ENCODE results near the gene FAM227B. TPM values are rescaled to one million over a fixed set of nuclear protein-coding genes. Genes with fewer than 3 reads are reported as not detected.
"Not testable (repeated sequence)": the region's sequence is repeated elsewhere in the genome, so short reads cannot be mapped to it uniquely, and the experiment has no call there.

FAM227B gene
- total and polyA plus RNA-seq, 10 donors: 4.1 to 7.5 (median 5.2) TPM

- no peak for DNase-seq
- intact Hi-C loops (cut with DNase I; ENCODE audit: low total_unique reads): no loop called here
- no peaks in the 10 kb centered on the region for H3K36me3 ChIP-seq
- no peaks in the 10 kb centered on the region for H3K27me3 ChIP-seq (replicated peaks in 1 of 7)
- no peaks in the 10 kb centered on the region for H3K4me1 ChIP-seq
- H3K4me3 ChIP-seq: no peak overlapping the region
- H3K9me3 ChIP-seq: no peaks in the 10 kb centered on the region
- H3K27ac ChIP-seq: no peak overlapping the region
- TF ChIP-seq POLR2A (IDR thresholded peaks at IDR 0.05) (no peak), POLR2AphosphoS5 (IDR thresholded peaks at IDR 0.05) (no peak)
- TF ChIP-seq, protein P1, sequence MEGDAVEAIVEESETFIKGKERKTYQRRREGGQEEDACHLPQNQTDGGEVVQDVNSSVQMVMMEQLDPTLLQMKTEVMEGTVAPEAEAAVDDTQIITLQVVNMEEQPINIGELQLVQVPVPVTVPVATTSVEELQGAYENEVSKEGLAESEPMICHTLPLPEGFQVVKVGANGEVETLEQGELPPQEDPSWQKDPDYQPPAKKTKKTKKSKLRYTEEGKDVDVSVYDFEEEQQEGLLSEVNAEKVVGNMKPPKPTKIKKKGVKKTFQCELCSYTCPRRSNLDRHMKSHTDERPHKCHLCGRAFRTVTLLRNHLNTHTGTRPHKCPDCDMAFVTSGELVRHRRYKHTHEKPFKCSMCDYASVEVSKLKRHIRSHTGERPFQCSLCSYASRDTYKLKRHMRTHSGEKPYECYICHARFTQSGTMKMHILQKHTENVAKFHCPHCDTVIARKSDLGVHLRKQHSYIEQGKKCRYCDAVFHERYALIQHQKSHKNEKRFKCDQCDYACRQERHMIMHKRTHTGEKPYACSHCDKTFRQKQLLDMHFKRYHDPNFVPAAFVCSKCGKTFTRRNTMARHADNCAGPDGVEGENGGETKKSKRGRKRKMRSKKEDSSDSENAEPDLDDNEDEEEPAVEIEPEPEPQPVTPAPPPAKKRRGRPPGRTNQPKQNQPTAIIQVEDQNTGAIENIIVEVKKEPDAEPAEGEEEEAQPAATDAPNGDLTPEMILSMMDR (IDR thresholded peaks at IDR 0.05 in 8 of 11, conservative IDR thresholded peaks at IDR 0.05 in 3 of 11): no peak
These were observed 210.0 kb downstream of the FAM227B start for GRCh38 chr15:49410641-49411040.

- peak; percentile 56 for DNase-seq
- WGBS, 5 donors: 89 to 94% (median 90%) methylated on average over 17 of the region's 17 CpGs
These were observed 214.1 kb downstream of the FAM227B start for GRCh38 chr15:49406352-49407118.

DNA sequence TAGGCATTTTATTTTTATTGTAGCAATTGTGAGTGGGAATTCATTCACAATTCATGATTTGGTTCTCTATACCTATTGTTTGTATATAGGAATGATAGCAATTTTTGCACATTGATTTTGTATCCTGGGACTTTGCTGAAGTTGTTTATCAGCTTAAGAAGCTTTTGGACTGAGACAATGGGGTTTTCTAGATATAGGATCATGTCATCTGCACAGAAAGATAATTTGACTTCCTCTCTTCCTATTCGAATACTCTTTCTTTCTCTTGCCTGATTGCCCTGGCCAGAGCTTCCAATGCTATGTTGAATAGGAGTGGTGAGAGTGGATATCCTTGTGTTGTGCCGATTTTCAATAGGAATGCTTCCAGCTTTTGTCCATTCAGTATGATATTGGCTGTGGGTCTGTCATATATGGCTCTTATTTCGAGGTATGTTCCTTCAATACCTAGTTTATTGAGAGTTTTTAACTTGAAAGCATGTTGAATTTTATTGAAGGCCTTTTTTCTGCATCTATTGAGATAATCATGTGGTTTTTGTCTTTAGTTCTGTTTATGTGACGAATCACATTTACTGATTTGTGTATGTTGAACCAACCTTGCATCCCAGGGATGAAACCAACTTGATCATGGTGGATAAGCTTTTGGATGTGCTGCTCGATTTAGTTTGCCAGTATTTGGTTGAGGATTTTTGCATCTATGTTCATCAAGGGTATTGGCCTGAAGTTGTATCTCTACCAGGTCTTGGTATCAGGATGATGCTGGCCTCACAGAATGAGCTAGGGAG, 217.9 kb downstream of the FAM227B start:
- H3K27me3 ChIP-seq (replicated peaks in 1 of 7); H3K9me3 ChIP-seq; H3K36me3 ChIP-seq; H3K27ac ChIP-seq; intact Hi-C loops (cut with DNase I; ENCODE audit: low total_unique reads); H3K4me1 ChIP-seq; H3K4me3 ChIP-seq; DNase-seq: not testable (repeated sequence)
- WGBS, 5 donors: 73 to 85% (median 85%) methylated on average over 5 of the region's 5 CpGs

More at GRCh38 chr15:49406352-49407118, 214.1 kb downstream of the FAM227B start:
- TF ChIP-seq, protein P1 (IDR thresholded peaks at IDR 0.05 in 8 of 11, conservative IDR thresholded peaks at IDR 0.05 in 3 of 11): no peak
- TF ChIP-seq POLR2A (IDR thresholded peaks at IDR 0.05): no peak
- no peak for TF ChIP-seq POLR2AphosphoS5 (IDR thresholded peaks at IDR 0.05)
- no peaks in the 10 kb centered on the region for H3K27me3 ChIP-seq (replicated peaks in 1 of 7)
- H3K27ac ChIP-seq: no peak overlapping the region
- no peak overlapping the region for H3K4me3 ChIP-seq
- intact Hi-C loops (cut with DNase I; ENCODE audit: low total_unique reads): no loop called here
- peaks cover 0 to 6% (median 0%) of the 10 kb centered on the region in 8 donors for H3K9me3 ChIP-seq
- H3K36me3 ChIP-seq: no peaks in the 10 kb centered on the region
- no peaks in the 10 kb centered on the region for H3K4me1 ChIP-seq

DNA sequence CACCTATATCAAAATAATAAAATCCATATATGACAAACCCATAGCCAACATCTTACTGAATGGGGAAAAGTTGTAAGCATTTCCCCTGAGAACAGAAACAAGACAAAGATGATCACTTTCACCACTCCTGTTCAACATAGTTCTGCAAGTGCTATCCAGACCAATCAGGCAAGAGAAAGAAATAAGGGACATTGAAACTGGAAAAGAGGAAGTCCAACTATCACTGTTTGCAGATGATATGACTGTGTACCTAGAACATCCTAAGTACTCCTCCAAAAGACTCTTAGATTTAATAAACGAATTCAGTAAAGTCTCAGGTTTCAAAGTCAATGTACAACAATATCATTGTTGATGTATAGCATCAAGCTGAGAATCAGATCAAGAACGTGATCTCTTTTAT, 233.1 kb downstream of the FAM227B start:
- Histone ChIP-seq H3K9me3 (no peaks in the 10 kb centered on the region), H3K27ac (no peak overlapping the region), H3K4me1 (no peaks in the 10 kb centered on the region), H3K4me3 (no peak overlapping the region), H3K36me3 (no peaks in the 10 kb centered on the region), H3K27me3 (replicated peaks in 1 of 7) (no peaks in the 10 kb centered on the region)
- no peak for TF ChIP-seq POLR2A (IDR thresholded peaks at IDR 0.05)
- TF ChIP-seq, protein P1 (IDR thresholded peaks at IDR 0.05 in 8 of 11, conservative IDR thresholded peaks at IDR 0.05 in 3 of 11): no peak
- no peak for TF ChIP-seq POLR2AphosphoS5 (IDR thresholded peaks at IDR 0.05)
- DNase-seq: no peak
- intact Hi-C loops (cut with DNase I; ENCODE audit: low total_unique reads): no loop called here
- 79 to 87% (median 84%) methylated on average over 2 of the region's 2 CpGs for WGBS, 5 donors

Measured in spleen (tissue), 11 donors.